ENCODE measurements around the gene YPEL3.

DNA sequence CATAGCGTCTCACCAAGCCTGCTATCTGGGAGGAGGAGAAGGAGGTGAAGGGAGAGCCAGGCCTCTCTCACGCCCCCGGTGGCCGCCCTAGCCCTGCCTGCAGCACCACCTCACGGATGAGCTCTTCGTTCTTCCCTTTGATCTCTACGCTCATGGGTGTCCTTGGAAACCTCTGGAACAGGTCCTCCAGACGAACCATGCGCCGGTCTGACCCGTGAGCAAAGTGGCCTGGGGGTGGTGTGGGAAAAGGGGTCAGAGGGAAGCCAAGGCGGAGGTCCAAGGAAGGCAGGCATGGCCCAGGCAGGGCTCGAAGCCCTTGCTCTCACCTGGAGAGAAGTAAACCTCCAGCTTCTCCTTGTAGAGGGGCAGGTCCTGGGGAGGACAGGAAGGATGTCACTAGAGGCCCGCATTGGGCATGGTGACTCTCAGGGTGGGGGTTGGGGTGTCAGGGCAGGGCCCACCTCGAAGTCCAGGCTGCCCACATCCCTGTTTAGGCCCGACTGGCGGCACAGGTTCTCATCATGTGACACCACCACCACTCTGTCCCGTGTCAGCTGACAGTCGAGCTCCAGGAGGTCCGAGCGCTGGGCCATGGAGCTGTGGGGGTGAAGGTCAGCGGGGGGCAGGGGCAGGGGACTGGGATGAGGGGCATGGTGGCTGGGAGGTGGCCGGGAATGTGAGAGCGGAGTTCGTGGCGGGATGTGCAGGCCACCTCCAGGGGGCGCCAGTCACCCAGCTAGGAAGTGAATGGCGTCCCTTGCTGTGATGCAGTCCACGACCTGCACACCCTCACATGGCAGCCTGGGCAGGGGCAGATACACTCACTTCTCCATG is 16.4 kb upstream of the YPEL3 start:
- TF ChIP-seq RCOR1 (IDR thresholded peaks at IDR 0.05; ENCODE audit: low read depth, low read length), result no peak
- no peak for TF ChIP-seq JUN (IDR thresholded peaks at IDR 0.05)
- TF ChIP-seq, protein P1, sequence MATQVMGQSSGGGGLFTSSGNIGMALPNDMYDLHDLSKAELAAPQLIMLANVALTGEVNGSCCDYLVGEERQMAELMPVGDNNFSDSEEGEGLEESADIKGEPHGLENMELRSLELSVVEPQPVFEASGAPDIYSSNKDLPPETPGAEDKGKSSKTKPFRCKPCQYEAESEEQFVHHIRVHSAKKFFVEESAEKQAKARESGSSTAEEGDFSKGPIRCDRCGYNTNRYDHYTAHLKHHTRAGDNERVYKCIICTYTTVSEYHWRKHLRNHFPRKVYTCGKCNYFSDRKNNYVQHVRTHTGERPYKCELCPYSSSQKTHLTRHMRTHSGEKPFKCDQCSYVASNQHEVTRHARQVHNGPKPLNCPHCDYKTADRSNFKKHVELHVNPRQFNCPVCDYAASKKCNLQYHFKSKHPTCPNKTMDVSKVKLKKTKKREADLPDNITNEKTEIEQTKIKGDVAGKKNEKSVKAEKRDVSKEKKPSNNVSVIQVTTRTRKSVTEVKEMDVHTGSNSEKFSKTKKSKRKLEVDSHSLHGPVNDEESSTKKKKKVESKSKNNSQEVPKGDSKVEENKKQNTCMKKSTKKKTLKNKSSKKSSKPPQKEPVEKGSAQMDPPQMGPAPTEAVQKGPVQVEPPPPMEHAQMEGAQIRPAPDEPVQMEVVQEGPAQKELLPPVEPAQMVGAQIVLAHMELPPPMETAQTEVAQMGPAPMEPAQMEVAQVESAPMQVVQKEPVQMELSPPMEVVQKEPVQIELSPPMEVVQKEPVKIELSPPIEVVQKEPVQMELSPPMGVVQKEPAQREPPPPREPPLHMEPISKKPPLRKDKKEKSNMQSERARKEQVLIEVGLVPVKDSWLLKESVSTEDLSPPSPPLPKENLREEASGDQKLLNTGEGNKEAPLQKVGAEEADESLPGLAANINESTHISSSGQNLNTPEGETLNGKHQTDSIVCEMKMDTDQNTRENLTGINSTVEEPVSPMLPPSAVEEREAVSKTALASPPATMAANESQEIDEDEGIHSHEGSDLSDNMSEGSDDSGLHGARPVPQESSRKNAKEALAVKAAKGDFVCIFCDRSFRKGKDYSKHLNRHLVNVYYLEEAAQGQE (IDR thresholded peaks at IDR 0.05), result no peak
- TF ChIP-seq, protein P2, sequence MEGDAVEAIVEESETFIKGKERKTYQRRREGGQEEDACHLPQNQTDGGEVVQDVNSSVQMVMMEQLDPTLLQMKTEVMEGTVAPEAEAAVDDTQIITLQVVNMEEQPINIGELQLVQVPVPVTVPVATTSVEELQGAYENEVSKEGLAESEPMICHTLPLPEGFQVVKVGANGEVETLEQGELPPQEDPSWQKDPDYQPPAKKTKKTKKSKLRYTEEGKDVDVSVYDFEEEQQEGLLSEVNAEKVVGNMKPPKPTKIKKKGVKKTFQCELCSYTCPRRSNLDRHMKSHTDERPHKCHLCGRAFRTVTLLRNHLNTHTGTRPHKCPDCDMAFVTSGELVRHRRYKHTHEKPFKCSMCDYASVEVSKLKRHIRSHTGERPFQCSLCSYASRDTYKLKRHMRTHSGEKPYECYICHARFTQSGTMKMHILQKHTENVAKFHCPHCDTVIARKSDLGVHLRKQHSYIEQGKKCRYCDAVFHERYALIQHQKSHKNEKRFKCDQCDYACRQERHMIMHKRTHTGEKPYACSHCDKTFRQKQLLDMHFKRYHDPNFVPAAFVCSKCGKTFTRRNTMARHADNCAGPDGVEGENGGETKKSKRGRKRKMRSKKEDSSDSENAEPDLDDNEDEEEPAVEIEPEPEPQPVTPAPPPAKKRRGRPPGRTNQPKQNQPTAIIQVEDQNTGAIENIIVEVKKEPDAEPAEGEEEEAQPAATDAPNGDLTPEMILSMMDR (IDR thresholded peaks at IDR 0.05), result peak; percentile 83
- TF ChIP-seq POLR2A (IDR thresholded peaks at IDR 0.05; ENCODE audit: low read length), result no peak
- TF ChIP-seq SMC3 (IDR thresholded peaks at IDR 0.05), result peak; percentile 76
- no peak for TF ChIP-seq CEBPB (IDR thresholded peaks at IDR 0.05)
- no peak for TF ChIP-seq RFX5 (IDR thresholded peaks at IDR 0.05)
- no peak for TF ChIP-seq RNF2 (IDR thresholded peaks at IDR 0.05; ENCODE audit: borderline replicate concordance, low read depth)

Data from A549 (cell line).